ENCODE measurements around the gene TAC4.

- TF ChIP-seq TAF1 (IDR thresholded peaks at IDR 0.05; ENCODE audit: low read depth, low read length) (no peak), POLR2A (IDR thresholded peaks at IDR 0.05; ENCODE audit: low read depth, low read length) (no peak), POLR2AphosphoS5 (IDR thresholded peaks at IDR 0.05; ENCODE audit: low read depth, low read length) (no peak)
Measured at GRCh38 chr17:49886036-49886435, 38.2 kb upstream of the TAC4 start.

Measured in GM12891 (cell line).